HFF-Myc (cell line): ENCODE data around the gene VWDE.

Experiments
- DNase-seq: peaks from one replicate; pipeline ENCODE4 v3.0.0-alpha.2; 2011; ENCODE audit warnings: low read depth; ENCODE audit errors: extremely low read depth
- H3K4me3 ChIP-seq: replicated peaks from 2 replicates; pipeline ENCODE4 v1.5.1; 2011; ENCODE audit warnings: low read depth, mild to moderate bottlenecking, control low read depth, low read length
- TF ChIP-seq, protein P1 (sequence below): IDR thresholded peaks from 2 replicates; pipeline ENCODE4 v1.5.1; 2012; ENCODE audit warnings: mild to moderate bottlenecking, low read depth, low read length, control low read depth; ENCODE audit errors: missing control alignments

VWDE gene

GRCh38 chr7:12385364-12385786 is 18.3 kb downstream of the VWDE start:
- H3K4me3 ChIP-seq, result no peak overlapping the region
- no peak for DNase-seq
- TF ChIP-seq, protein P1, sequence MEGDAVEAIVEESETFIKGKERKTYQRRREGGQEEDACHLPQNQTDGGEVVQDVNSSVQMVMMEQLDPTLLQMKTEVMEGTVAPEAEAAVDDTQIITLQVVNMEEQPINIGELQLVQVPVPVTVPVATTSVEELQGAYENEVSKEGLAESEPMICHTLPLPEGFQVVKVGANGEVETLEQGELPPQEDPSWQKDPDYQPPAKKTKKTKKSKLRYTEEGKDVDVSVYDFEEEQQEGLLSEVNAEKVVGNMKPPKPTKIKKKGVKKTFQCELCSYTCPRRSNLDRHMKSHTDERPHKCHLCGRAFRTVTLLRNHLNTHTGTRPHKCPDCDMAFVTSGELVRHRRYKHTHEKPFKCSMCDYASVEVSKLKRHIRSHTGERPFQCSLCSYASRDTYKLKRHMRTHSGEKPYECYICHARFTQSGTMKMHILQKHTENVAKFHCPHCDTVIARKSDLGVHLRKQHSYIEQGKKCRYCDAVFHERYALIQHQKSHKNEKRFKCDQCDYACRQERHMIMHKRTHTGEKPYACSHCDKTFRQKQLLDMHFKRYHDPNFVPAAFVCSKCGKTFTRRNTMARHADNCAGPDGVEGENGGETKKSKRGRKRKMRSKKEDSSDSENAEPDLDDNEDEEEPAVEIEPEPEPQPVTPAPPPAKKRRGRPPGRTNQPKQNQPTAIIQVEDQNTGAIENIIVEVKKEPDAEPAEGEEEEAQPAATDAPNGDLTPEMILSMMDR, result no peak

GRCh38 chr7:12383377-12383776 is 20.3 kb downstream of the VWDE start:
- TF ChIP-seq, protein P1, result no peak
- no peak for DNase-seq
- H3K4me3 ChIP-seq, result no peak overlapping the region

GRCh38 chr7:12378389-12378788 is 25.3 kb downstream of the VWDE start:
- DNase-seq, result no peak

GRCh38 chr7:12377406-12377805 is 26.3 kb downstream of the VWDE start:
- DNase-seq, result no peak
- H3K4me3 ChIP-seq, result no peak overlapping the region
- TF ChIP-seq, protein P1, result no peak

More at GRCh38 chr7:12378389-12378788, 25.3 kb downstream of the VWDE start:
- no peak overlapping the region for H3K4me3 ChIP-seq
- TF ChIP-seq, protein P1, result no peak

GRCh38 chr7:12373580-12374263 is 29.9 kb downstream of the VWDE start:
- no peak for DNase-seq
- TF ChIP-seq, protein P1, result no peak
- H3K4me3 ChIP-seq, result no peak overlapping the region

GRCh38 chr7:12370249-12370648 is 33.4 kb downstream of the VWDE start:
- H3K4me3 ChIP-seq, result no peak overlapping the region
- TF ChIP-seq, protein P1, result no peak
- no peak for DNase-seq

DNA sequence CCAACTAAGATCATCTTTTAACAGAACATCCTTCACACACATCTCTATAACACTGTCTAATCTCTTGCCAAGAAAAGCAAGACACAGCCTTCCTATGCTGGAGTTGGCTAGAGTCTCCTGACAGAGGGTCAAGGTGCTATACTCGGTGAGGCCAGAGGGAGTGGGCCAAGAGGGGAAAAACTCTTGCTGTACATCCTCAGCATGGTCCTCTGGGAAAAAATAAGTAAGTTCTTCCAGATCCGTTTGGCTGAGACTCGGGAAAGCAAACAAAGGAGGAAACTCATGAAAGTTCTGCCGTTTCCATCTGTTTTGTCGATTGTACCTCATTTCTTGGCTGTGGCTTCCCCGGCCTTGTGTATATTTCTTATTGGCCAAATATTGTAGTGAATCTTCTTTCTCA is 33.9 kb downstream of the VWDE start:
- no peak for DNase-seq
- TF ChIP-seq, protein P1, result no peak
- H3K4me3 ChIP-seq, result no peak overlapping the region
